Activated CD4-positive, alpha-beta T cell treated with anti-CD3 and anti-CD28 coated beads for 1 hour (primary cell): ENCODE data around the gene PSME3IP1.
A peak's percentile ranks its signal among the peaks of the same experiment; 100 is the strongest.

ENCODE experiments used
- DNase-seq: peaks from one replicate; pipeline ENCODE4 v3.0.0-alpha.2; 2020

PSME3IP1 gene

DNA sequence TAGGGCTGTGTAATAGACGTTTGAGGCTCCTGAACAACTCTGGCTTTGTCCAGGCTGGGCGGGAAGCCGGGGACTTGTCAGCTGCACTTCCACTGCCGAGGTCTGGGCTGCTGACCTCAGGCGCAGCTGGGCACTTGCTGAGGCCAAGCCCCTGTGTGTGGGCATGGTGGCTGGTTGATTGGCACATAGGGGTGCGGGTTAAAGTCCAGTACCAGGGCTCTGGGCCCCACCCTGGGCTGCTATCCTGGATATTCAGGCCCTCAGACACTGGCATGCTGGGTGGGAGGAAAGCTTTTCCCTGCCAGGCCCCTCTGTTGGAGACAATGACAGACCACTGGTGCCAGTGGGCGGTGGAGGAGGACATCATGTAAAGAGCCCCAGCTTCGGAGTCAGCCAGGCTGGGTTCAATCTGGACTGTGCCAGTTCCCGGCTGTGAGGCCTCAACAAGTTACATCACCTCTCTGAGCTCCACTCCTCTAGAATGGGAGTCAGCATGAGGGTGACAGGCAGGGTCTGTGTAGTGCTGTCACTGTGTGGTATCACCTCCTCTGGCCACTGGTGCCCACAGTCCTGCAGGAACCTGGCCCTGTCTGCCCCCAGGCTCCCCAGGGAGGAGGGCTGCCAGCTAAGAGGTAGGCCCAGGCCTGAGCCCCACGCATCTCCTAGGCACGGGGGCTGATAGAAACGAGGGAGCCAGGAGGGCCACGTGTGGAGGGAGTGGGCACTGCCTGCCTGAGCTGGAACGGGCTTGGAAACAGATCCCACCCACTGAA lies 42.5 kb downstream of the PSME3IP1 start:
- no peak for DNase-seq

DNA sequence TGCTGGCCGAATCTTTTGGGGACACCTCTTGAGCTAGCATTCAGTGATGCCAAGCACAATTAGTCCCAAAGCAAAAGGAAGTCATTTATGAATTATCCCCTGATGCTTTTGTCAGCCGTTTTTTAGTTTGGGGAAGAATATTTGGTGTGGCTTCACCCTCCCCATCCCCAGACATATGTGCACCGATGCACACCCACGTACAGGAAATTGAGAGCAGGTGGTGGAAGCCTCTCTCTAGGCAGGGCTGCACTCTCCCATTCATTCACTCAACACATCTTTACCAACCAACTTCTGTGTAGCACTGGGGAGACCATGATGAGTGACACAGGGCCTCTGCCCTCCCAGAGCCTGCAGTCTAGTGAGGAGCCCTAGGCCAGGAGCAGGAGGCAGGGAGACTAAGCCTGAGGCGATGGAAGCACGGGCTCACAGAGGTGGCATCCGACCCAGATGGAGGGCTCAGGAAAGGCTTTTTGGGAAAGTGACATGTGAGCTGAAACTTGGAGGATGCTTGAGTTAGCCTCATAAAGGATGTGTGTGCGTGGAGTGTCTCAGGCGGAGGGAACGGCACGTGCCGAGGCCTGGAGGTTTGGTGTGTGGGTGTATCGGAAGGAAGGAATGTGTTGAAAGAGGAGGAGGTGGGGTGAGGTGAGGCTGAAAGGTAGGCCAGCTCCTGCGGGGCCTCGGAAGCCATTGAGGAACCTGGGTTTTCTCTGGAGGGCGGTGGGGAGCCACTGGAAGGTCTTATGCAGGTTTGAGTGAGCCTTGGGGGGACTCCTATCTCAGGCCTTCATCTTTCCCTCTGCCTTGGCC lies 43.8 kb downstream of the PSME3IP1 start:
- DNase-seq: no peak

DNA sequence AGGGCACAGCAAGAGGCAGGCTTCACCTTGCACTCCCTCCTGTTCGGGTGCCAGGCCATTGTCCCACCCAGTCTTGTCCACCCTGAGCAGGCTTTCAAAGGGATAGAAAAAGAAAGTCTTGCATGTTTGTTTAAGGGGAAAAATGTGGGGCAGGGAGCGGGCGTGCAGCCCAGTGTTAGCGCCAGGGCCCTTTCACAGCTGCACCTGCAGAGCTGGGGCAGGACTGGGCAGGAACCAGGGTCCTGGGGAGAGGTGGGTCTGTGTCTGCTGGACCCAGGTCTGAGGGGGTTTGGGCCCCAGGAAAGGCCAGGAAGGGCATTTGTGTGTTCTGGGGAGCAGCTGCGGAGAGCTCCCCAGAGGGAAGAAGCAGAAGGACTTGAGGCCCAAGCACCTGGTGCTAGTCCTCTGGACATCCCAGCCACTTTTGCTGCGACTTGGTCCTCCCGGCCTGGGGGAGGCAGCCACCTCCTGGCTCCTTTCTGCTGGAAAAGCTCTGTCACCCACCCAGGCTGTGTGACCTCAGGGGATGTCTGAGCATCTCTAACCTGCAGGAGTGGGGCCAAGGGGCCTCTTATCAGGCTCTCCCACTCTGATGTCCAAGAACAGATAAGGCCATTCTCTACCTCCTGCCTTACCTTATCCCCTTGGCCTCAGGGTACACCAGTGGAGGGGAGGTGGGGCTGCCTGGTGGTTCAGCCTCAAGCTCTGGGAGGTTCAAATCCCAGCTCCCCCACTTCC lies 44.7 kb downstream of the PSME3IP1 start:
- no peak for DNase-seq

DNA sequence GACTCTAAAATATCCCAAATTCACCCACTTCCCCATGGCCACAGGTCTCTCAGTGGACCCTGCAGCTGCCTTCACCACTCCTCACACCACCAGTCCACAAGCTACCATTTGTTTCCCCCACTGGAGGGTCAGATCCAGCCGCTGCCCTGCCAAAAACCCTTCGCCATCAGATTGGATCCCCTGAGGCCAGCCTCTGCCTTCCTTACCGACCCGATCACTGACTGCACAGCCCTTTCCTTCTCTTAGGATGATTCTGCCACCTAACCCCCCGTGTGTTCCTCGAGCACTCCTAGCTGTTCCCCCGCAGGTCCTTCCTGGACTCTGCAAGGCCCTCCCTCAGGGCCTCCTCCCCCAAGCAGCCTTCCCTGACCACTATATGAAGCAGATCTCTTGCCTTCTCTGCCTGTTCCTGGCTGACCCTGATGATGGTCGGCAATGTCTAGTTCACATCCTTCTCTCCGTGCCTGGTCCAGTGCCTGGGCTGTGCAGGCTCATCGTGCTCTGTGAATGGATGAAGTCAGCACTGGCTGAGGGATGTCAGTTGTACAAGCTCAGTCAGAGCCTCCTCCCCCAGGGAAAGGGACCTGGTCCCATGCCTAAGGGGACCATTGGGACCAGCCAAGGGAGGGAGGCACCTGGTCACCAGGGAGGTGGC lies 47.4 kb downstream of the PSME3IP1 start:
- DNase-seq: no peak

DNA sequence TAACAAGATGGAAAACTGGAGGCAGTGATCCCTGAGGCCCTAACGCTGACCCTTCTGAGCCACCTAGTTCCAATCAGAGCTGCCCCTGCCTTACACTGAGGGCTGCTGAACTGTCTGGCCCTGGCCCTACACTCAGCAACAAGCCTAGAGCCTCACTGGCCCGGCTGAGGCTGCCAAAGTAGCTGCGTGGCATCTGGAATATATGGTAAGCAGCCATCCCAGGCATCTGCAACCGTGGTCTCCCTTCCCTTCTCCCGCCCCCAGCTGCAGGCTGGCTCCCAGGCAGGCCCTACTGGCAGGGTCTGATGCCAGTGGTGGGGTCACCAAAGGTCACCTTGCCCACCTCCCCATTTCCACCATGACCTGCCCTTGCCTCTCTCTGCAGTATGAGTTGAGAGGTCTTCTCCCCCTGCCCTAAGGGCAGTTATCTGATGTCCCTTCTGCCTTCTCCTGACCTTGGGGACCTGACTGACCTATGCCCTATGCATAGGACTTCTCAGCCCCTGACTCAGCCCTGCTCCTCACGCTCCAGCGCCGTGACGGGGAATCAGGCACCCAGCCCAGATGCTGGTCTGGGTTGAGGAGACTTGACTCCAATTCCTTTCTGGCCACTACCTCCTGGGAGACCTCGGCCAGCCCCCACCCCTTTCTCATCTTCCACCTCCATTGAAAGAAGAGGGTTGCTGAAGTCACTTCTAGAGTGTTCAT lies 48.1 kb downstream of the PSME3IP1 start:
- no peak for DNase-seq

DNA sequence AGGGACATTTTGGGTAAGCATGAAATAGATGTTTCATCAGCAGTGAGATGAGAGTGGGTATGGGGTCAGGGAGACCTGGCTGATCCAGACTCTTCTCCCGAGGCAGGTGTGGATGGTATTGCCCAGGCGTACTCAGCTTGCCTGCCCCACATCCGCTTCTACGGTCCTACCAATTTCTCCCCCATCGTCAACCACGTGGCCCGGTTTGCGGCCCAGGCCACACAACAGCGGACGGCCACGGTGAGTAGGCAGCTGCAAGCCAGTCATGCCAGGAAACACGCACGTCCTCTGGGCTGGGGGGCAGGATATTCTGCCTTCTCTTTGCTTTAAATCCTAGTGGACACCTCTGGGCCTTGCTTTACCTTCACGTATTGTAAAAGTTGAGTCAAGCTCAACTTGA lies 48.8 kb downstream of the PSME3IP1 start:
- DNase-seq: no peak

DNA sequence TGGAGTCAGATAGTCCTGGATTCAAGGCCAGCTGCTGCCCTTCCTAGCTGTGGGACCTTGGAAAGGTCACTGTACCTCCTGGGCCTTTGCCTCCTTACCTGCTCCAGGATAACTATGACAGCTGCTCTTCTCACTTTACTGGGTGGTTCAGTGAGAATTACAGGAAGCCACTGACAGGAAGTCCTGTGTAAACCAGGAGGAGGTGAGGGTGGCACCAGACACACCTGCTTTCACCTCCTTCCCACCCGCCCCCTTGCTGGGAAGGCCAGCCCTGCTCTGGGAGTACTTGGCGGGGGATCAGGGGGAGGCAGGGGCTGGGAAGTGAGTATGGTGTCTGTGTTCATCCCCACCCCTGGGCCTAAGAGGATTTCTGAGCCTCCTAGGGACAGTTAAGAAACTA lies 50.9 kb downstream of the PSME3IP1 start:
- no peak for DNase-seq

DNA sequence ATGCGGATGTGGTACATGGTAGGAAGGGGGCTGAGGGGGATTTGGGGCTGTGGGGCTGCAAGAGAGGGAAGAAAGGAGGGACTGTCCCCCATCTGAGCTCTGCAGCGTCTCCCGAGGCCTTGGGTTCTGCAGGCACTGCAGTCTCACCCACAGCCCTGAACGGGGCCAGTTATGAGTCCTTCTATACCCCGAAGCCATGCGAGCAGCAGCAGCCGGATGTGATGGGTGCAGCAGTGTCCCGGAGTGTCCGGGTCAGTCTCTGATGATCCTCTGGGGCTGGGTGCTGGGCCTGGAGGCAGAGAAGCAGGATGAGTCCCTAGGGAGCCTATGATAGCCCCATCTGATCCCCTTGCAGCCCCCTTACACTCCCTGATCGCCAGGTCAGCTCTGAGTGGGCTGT lies 52.0 kb downstream of the PSME3IP1 start:
- no peak for DNase-seq

DNA sequence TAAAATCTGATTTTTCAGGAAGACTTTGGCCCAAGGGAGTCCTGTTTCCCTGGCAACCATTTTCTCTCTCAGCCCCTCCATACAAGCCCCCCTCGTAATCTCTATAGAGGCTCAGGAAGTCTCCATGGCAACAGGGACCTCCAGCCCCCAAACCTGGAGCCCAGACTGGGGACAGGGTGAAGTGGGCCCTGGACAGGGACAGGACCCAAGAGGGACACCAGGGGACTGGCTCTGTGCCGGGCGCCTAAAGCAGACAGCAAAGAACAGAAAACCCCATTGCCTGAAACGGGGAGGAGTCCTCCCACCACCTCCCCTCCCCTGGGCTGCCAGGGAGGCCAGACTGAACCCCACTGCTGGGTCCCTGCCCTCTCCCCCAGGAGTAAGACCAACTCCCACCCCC lies 52.8 kb downstream of the PSME3IP1 start:
- no peak for DNase-seq

DNA sequence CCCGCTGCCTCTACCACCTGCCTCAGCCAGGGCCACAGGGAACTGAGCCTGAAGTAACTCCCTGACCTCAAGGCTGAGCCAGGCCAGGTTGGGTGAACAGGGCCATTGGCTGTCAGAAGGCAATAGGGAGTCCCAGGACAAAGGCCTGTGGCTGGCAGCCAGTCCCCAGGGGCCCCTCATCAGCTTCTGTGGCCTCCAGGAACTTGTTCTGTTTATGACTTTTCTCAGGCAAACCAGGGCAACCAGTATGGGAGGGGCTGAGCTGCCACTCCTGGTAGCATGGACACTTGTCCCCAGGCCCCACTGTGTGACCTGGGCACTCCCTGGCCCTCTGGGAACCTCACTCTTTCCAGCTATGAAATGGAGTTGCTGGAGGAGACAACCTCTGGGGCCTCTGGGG lies 53.4 kb downstream of the PSME3IP1 start:
- no peak for DNase-seq

DNA sequence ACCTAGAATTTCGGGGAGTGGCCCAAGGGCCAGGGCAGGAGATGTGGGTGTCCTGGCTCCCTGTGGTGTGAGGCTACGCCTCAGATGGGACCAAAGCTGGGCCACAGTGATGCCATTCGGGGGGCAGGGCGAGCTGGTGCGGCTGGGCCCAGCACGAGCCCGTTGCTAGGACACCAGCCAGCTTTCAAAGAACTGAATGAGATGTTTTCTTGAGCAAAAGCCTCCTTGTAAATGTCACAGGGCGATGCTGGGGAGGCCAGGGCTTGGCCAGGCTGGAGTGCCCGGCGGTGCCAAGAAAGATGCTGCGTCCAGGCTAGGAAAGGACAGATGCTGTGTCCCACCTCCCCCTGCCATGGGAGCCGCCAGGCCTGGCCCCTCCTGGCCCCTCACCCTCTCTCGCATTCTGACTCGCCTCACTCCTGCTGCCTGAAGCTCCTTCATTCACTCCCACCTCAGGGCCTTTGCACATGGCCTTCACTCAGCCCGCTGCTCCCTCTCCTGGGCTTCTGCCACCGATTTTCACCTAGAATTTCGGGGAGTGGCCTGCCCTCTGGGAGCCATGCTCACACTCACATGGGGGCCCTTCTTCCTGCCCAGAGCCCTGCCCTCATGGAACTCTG lies 54.4 kb downstream of the PSME3IP1 start:
- no peak for DNase-seq

DNA sequence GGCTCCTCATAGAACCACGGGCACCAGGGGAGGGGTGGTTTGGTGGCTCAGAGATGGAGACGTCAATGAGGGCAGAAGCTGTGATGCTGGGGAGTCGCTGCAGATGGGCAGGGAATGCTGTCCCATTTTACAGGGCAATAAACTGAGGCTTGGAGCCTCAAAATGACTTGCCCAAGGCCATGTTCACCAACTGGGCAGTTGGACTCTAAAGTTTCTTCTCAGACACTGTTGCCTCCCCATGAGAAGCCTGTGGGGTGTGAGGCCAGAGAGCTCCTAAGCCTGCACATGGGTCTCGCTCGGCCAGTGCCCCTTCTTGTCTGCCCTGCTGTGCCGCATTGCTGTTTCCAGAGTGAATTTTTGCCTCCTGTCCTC lies 54.9 kb downstream of the PSME3IP1 start:
- no peak for DNase-seq

DNA sequence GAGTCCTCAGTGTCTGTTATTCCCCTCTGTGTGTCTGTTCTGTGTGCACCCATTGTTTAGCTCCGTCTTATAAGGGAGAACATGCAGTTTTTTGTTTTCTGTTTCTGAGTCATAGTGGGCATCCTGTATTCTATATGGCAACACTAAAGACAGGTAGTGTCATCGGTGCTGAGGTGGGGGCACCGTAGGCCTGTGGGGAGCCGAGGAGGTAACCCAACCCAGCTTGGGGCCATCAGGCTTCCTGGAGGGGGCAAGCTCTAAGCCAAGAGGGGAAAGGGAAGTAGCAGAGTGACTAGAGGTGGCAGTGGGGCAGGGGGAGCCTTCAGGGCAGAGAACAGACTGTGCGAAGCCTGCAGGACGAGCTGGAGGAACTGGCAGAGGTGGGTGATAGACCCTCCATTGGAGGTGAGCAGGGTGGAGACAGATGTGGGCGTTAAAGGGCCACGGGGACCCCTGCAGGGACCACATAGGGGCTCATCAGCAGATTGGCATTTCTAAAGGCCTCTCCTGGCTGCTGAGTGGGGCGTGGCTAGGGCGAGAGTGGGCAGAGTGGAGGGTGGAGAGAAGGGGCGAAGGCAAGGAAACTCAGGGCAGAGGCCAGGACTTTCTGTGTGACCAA lies 57.0 kb downstream of the PSME3IP1 start:
- peak; percentile 13 for DNase-seq

DNA sequence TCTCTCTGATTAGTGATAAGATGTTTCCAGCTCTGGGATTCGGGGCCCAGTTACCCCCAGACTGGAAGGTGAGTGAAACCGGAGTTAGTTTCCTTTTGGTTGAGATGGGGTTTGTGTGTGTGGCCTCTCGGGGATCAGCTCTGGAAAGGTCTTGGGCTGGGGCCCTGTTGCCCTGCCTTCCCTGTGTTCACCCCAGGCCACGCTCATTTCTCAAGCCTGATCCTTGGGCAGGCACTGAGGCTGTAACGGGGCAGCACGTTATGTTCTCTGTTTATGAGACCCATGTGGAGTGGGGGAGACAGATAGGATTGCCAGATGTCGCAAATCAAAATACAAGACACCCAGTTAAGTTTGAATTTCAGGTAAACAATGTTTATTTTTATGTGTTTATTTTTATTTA lies 58.0 kb downstream of the PSME3IP1 start:
- no peak for DNase-seq

DNA sequence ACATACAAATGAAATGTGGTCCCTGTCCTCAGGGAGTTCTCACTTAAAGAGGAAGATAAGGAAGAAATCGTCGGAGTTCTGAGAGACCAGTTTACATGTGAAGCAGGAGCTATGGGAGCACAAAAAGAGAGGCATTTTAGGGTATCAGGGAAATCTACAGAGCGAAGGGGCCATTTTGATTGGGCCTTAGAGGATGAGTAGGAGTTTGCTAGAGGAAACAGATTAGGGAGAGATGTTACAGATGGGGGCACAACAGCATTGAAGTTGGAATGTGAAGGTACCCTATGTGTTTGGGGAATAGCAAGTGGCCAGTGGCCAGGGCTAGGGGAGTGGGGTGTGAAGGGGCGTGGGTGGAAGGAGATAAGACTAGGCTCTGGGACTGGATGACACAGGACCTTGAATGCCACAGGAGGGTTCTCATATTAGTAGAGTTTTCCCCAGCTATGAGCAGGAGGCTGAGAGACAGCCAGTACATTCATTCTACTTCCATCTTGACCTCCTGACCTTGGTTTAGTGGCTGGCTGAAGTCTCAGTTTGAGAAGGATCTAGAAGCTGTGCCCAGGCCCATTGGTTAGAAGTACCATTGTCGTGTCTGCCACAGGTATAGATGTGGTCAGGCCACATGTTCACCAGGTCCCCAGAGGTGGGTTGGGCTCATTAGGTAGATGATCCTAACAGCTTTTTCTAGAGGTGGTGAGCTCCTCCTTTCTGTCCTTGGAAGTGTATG lies 58.6 kb downstream of the PSME3IP1 start:
- DNase-seq: no peak

DNA sequence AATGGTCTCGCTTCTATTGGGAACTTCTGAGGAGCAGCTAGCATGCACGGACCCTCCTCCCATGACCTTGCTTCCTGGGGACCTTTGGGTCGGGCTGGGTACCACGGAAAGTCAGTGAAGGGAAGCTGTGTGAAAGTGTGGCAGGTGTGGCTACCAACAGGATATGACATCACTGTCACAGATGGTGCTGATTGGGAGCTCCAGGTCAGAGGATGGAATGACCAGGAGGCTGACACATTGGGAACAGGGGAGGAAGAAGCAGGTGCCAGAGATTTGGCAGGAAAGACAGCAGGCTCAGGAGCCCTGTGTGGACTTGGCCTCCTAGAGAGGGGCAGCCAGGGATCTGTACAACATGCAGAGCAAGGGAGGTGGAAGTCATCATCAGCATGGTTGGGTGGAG lies 59.4 kb downstream of the PSME3IP1 start:
- DNase-seq: no peak

DNA sequence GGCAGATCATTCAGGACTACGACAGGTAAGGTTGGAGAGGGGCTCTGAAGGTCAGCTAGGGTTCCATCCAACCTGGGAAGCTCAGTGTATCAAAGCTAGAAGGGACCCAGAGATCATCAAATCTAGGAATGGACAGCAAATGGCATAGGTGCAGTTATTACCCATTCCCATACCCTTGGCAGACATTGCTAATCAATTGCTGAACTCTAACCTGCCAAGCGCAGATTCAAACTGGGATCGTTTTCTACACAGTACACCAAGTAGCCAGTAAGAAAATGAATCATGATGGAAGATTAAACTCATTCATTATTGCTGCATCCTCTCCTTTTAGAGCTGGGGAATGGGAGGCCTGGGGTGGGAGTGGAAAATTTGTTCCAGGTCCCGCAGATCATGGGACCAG lies 59.9 kb downstream of the PSME3IP1 start:
- no peak for DNase-seq

DNA sequence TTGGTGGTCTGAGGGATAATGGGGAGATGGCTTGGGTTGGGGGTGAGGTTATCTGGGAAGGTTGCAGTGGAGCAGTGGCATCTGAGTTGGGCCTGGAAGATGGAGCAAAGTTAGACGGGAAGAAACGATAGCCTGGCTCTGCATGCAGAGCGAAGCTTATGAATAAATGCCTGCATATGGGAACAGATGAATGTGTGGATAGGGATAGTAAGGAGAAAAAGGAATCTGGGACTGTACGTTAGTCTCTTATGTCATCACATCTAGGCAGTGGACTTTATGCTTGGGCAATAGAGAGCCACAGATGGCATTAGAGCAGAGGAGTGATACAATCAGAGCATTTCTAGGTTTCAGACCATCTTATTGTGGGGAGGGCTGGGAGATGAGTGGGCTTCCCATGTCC lies 60.5 kb downstream of the PSME3IP1 start:
- no peak for DNase-seq

DNA sequence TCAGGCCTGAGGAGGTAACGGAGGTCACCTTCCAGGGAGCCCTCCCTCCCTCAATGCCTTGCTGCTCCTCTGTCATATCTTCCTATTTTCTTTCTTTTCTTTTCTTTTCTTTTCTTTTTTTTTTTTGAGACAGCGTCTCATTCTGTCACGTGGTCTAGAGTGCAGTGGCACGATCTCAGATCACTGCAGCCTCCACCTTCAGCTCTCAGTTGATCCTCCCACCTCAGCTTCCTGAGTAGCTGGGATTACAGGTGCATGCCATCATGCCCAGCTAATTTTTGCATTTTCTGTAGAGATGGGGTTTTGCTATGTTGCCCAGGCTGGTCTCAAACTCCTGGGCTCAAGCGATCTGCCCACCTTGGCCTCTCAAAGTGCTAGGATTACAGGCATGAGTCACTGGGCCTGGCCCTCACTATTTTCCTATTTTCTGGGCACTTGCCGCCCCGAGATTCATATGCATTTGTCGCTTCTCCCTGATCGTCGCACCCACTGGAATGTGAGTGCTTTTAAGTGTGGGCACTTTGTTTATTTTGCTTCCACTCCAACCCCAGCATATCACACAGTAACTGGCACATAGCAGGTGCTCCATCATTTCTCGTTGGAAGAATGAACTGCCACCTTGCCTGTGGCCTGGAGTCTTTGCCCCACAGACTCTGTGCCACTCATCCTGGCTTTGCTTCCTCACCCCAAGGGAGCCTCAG lies 61.7 kb downstream of the PSME3IP1 start:
- DNase-seq: no peak
